Activated gamma-delta T cell treated with Interleukin-2 at 50 U/mL for 16 hours (primary cell): ENCODE data around the gene ADGRG1.

Source experiments
- DNase-seq: peaks from one replicate; pipeline ENCODE4 v3.0.0-alpha.2; 2020

Gene ADGRG1

GRCh38 chr16:57621521-57622271 is 6.7 kb upstream of the ADGRG1 start:
- no peak for DNase-seq

GRCh38 chr16:57622361-57623250 is 5.8 kb upstream of the ADGRG1 start:
- DNase-seq, result no peak

DNA sequence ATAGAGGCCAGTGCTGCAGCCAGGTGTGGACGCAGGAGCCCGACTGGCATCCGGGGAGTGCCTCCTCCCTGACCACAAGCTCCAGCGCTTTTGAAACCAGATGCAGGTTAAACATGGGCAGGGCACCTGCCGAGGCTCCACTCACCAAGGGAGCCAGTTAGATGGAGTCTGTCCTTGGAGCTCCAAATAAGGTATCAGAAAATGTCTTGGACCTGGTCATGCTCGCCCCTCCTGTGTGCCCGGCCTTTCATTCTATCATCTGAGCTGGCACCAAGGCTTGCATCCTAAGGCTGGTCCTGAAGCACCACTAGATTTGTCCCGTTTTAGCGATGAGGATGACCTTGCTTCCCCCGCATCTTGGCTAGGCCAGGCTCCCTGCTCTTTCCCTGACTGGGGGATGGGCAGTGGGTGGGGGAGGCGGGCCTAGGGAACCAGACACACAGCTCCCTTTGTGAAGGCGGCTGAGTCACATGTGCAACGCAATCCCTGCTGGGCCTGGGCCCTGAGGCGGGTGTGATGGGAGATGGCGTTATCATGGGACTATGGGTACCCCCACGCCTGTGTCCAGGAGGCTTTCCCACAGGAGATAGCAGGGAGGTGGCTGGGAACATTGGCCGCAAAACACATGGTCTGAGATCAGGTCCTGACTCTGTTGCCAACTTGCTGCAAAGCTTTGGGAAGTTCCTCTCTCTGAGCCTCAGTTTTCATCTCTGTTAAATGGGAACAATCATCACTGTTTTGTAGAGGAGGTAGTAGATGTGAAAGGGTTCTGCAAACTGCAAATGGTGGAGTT is 5.0 kb upstream of the ADGRG1 start:
- no peak for DNase-seq

- DNase-seq, result no peak
Observed at GRCh38 chr16:57624044-57624688, 4.3 kb upstream of the ADGRG1 start.

DNA sequence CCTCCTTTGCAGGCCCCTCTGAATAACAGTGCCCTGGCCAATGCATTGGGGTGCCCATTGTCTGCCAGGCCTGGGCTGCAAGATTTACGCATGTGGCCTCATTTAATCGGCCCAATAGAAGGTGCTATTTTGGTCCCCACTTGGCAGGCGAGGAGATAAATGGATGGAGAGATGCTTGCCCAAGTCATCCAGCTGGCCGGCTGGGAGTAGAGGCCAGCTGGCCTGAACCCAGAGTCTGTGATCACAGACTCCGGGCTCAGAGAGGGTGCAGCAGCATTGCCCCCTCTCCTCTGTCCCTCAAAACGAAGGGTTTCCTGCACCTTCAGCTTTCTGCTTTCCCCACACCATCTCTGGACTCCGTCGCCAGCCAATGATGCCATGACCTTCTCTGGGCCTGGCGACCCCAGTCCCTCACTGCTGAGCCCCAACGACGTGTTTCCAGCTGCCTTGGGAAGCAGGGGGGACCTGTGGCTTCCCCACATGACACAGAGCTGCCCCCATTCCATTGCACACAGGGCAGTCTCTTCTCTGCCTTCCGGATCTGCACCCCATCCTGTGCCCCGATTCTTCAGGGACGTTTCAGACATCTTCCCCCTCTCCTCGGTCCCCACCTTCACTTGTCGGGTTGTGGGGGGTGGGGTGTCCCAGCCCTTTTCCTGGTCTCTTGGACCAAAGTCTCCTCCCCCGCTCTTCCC is 3.5 kb upstream of the ADGRG1 start:
- DNase-seq, result no peak

DNA sequence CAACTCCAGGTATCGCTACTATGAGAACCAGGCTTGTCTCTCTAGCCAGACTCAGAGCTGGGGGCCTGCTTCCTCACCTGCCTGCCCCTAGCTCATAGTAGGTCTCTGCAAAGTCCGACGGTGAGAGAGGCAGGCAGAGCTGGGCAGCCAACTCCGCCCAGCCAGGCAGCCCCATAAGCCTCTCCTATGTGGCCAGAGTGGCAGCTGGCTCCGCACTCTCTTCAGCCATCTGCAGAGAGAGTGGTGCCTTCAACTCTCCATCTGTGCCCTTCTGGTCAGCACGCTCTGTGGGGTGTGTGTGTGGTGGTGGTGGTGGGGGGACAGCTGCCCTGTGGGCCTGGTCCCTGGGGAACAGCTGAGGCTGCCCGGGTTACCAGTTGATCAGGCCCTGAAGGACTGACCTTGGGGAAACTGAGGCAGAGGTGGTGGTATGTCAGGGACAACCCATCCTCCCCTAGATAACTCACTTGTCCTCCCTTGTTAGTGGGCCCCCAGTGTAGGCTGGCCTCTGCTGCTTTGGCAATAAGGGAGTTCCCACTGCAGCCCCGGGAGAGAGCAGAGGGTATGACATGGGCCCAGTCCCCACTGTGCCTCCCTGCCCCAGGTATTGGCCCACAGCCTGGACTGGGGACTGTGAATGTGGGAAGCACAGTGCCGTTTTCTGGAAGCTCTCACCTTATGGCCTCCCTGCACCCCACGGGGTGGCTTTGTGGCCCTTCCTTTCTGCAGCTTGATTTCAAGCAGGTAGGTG is 1.8 kb upstream of the ADGRG1 start:
- DNase-seq, result no peak

DNA sequence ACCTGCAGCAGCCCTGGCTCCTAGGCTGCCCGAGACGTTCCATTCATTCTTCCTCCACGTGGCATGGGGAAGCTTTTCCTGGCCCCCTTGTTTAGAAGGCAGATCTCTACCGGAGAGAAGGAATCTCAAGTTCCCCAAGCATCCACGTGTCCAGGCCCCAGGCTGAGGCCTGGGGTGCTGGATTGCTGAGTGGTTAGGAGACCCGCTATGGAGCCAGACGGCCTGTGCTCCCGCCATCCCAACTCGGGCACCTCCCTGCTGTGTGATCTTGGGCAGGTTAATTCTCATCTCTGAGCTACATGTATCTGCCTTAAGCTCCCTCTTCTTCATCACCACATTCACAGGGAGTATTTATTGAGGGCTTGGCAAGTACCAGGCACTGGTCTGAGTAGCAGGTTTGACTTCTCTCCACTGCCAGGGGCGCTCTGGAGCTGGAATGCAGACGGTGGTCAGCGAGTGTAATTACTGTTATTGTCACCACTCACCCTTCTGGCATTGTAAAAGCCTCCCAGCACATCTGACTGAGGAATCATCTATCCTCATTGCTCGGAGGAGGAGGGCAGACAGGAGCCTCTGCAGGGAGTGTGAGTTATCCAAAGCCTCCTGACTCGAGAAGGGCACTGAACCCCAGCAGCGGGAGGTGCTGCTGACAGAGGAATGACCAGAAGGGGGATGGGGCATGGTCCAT is 1.1 kb upstream of the ADGRG1 start:
- no peak for DNase-seq

- DNase-seq, result no peak
Observed at GRCh38 chr16:57628783-57629293, 408 bp downstream of the ADGRG1 start.

DNA sequence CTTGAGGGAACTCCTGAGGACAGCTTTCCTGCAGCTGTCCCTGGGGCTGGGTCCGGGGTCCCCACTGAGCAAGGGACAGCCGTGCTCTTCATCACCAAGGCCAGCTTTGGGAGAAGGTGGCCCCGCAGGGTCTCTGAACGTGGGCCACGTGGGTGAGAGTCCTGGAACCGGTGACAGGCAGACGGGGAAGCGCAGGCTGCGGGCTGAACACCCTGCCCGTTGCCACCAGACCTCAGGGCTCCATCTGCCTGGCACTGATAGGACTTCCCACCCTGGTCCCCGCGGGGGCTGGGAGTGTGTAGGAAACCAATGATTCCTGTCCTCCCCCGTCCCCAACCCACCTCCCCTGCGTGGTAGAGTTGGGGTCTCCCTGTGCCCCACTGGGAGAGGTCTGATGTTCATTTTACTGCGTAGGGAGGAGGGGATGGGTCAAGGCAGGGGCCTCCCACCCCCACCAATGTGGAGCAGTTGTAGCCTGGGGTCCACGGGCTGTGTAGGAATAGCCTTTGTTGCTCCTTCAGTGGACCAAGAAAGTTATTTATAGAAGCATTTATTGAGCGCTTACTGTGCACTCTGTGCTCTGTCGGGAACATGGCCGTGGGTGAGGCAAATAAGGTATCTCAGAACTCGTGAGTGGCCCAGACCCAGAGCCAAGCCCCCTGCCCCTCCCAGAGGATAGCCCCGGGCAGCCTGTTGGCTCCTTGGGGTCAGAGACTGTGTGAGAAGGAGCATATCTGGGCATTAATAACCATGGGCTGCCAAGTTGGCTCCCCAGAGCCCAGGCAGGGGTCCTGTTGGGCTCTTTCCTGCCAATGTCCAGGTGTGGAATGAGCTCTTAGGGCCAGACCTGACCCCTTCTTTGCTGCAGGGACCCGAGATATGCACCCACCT is 1.3 kb downstream of the ADGRG1 start:
- no peak for DNase-seq

DNA sequence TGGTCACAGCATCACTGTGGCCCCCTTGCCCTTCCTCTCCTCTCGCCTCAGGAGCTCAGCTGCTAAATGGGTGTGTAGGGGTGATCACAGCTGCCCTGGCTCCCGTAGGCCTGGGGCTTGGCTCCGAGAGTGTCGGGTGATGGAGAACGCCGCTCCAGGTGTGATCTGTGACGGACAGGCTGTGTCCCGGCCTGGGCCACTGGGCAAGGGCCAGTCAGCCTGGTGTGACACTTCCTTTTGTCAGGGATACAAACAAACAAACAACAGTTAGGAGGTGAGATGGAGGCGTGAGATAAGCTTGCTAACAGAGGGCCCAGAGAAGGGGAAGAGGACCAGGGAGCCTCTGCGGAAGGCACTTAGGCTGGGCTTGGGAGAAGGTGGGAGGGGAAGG is 2.0 kb downstream of the ADGRG1 start:
- no peak for DNase-seq

DNA sequence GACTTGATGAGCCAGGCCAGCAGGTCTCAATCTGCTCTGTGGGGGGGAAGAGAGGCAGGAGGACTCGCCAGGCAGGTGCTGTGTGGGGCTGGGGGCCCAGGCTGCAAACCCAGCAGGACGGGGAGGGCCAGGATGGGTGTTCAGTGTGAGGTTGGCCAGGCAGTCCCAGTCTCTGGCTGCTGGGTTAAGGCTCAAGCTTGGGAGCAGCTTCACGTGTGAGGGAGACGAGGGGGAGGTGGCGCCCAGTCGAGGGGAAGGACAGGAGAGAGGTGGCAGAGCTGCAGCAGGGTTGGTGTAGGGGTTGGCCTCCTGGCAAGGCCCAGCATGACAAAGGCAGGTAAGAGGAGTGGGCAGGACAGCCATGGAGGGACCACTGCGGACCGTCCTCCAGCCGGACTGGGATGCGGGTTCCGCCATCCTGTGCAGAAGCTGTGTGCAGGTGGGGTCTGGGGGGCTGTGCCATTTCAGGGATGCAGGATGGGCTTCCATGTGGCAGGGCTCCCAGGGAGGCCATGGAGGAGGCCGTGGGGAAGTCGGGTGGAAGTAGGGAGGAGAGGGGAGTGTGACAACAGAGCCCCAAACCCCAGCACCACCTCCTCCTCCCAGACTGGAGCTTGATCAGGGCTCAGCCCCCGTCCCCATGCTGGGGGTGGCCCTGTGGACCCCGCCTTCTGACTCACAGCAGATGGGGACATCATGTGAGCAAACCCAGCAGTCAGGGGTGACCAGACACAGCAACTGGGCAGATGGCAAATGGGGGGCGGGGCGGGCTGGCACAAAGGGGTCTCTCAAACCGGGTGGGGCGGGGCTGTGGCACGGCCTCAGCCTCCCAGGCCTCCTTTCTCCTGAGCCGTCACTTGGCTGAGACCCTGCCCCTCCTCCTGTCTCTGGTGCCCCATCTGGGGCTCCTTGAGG is 2.8 kb downstream of the ADGRG1 start:
- no peak for DNase-seq

GRCh38 chr16:57632568-57632967 is 4.1 kb downstream of the ADGRG1 start:
- no peak for DNase-seq

- DNase-seq, result no peak
Observed at GRCh38 chr16:57633383-57634064, 5.1 kb downstream of the ADGRG1 start.

DNA sequence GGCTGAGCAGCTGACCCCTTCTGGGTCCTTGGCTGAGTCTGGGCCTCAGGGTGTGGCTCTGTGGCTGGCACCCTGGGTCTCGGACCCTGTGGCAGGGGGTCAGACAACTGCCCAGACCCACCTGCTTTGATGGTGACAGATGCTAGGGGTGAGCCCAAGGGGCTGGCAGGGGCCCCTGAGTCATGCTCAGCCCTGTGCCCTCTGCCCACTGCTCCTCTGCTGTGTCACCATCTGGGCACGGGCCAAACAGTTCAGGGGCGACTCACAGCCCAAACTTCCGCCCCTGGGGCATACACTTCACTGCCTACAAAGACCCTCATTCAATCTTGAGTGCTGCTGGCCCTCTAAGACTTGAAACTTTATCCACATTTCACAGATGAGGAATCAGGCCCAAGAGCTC is 5.7 kb downstream of the ADGRG1 start:
- DNase-seq, result no peak

GRCh38 chr16:57635266-57636097 is 7.1 kb downstream of the ADGRG1 start:
- DNase-seq, result no peak

- DNase-seq, result no peak
Observed at GRCh38 chr16:57636184-57636583, 7.8 kb downstream of the ADGRG1 start.

DNA sequence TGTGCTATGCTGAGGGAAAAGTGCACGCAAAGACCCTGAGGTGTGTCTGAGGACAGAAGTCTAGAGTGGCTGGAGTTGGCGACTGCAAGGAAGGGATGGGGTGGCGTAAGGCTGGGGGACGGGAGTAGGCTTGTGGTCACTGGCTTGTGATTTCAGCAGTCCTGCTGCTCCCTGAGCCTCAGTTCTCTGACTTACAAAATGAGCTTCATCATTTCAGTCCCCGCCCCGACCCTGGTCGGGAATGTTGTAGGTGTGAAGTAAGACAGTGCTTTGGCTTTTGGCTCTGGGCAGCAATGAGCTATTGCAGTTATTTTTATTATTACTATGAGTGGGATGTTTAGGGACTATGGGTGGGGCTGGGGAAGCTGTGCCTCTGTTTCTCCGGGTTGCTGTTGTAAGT is 8.6 kb downstream of the ADGRG1 start:
- no peak for DNase-seq
